Dermis blood vessel endothelial cell (primary cell): ENCODE measurements around the gene SSX4. TPM values are rescaled to one million over a fixed set of nuclear protein-coding genes. Genes with fewer than 3 reads are reported as not detected.
"Not testable (repeated sequence)": the region's sequence is repeated elsewhere in the genome, so short reads cannot be mapped to it uniquely, and the experiment has no call there.

Experiments
- DNase-seq: peaks from one replicate; pipeline ENCODE4 v3.0.0; 2010
- total RNA-seq: library from RNA; depleted of rRNA; stranded (reverse); fragments of >200 nt; gene quantifications from 2 replicates; pipeline ENCODE4 v1.2.3, GENCODE V29; 2014

Gene SSX4, protein sequence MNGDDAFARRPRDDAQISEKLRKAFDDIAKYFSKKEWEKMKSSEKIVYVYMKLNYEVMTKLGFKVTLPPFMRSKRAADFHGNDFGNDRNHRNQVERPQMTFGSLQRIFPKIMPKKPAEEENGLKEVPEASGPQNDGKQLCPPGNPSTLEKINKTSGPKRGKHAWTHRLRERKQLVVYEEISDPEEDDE
- total RNA-seq, result not detected in 2 replicates

GRCh38 chrX:48383239-48383638 is at the start of gene SSX4:
Gene SSX4 (plus strand): TSS chrX:48383539. CDS start chrX:48384054, 515 bp downstream.
- DNase-seq, result not testable (repeated sequence)

DNA sequence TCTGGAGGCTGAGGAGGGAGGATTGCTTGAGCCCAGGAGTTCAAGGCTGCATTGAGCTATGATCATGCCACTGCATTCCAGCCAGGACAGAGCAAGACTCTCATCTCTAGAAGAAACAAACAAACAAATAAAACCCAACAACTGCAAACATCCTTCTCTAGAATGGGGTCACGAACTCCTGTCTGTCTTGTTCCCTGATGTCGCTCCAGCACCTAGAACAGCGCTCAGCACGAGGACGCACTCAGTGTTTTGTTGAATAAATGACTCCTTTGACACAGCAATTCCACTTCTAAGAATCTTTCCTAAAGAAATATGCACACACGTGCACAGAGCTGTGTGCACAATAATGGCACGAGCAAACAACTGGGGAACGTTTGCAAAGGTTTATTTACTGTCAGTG is 37.3 kb upstream of the SSX4 start:
- not testable (repeated sequence) for DNase-seq

- DNase-seq, result not testable (repeated sequence)
Observed at GRCh38 chrX:48356315-48357094, 26.8 kb upstream of the SSX4 start, which contains the start of gene SSX3. Gene SSX3 (minus strand): TSS chrX:48356703. CDS start chrX:48355249, 1,454 bp downstream.

DNA sequence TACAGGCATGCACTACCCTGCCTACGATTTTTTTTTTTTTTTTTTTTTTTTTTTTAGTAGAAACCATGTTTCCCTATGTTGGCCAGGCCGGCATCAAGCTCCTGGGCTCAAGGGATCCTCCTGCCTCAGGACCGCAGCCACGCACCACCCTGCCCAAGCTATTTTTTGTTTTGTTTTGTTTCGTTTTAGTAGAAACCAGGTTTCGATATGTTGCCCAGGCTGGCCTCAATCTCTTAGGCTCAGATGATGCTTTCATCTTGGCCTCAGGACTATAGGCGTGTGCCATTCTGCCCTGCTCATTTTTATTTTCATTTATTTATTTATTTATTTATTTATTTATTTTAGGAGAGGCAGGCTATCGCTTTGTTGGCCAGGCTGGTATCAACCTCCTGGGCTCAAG is 25.7 kb upstream of the SSX4 start:
- DNase-seq, result no peak

- DNase-seq, result not testable (repeated sequence)
Observed at GRCh38 chrX:48359281-48359680, 24.1 kb upstream of the SSX4 start.

GRCh38 chrX:48367717-48368408 is 15.5 kb upstream of the SSX4 start:
- DNase-seq, result not testable (repeated sequence)

GRCh38 chrX:48370408-48370807 is 12.9 kb upstream of the SSX4 start:
- DNase-seq, result not testable (repeated sequence)

DNA sequence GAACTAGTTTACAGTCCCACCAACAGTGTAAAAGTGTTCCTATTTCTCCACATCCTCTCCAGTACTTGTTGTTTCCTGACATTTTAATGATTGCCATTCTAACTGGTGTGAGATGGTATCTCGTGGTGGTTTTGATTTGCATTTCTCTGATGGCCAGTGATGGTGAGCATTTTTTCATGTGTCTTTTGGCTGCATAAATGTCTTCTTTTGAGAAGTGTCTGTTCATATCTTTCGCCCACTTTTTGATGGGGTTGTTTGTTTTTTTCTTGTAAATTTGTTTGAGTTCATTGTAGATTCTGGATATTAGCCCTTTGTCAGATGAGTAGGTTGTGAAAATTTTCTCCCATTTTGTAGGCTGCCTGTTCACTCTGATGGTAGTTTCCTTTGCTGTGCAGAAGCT is 13.6 kb downstream of the SSX4 start:
- DNase-seq, result not testable (repeated sequence)

GRCh38 chrX:48397825-48398224 is 14.5 kb downstream of the SSX4 start:
- DNase-seq, result peak; percentile 0

DNA sequence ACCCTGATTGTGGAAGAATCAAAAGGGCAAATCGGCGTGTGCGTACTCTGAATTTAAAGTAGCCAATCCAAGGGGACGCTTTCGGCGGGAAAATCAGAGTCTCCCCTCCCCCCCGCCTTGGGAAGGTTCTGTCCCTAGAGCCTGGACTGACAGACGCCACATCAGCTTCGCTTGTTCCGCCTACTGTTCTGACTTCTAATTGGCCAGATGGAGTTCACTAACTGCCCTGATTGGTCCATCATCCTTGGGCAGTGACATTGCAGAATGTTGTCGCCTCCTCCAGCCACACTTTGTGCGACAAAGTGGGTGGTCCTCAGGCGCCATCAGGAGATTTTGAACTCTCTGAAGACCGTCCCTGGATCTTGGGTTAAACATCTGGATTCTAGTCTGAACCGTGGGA is 28.5 kb downstream of the SSX4 start, which contains the start of gene SSX4B:
SSX4B (minus strand) TSS at position 101 of the 400 bp plus-strand sequence. CDS start 588 bp downstream, outside the sequence.
- not testable (repeated sequence) for DNase-seq

GRCh38 chrX:48427027-48427716 is 43.8 kb downstream of the SSX4 start:
- DNase-seq, result not testable (repeated sequence)

DNA sequence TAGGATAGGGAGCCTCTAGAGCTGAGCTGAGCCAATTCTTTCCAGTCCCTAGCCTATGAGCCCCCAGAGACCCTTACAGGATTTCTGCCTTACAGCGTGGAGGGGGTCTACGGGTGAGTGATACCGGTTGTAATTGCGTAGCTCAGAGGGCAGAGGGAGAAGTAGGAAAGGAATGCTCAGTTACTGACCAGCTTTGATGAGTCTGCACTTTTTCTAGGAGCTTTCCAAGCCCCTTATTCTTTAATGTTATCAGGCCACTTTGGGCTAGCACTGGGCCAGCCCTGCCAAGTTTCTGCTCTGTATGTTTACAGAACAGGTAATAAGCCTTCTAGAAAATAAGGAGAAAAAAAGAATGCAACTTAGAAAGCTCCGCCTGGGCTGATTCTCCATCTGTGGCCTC is 46.3 kb downstream of the SSX4 start:
- not testable (repeated sequence) for DNase-seq

GRCh38 chrX:48430166-48430565 is 46.8 kb downstream of the SSX4 start:
- not testable (repeated sequence) for DNase-seq

DNA sequence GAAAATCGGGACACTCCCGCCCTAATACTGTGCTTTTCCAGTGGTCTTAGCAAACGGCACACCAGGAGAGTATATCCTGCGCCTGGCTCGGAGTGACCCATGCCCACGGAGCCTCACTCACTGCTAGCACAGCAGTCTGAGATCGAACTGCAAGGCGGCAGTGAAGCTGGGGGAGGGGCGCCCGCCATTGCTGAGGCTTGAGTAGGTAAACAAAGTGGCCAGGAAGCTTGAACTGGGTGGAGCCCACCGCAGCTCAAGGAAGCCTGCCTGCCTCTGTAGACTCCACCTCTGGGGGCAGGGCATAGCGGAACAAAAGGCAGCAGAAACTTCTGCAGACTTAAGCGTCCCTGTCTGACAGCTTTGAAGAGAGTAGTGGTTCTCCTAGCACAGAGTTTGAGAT is 50.4 kb downstream of the SSX4 start:
- not testable (repeated sequence) for DNase-seq

Other genes with a start within 250 kb of the SSX4 start
- gene SSX5, start 186.7 kb upstream of the SSX4 start, total RNA-seq, result not detected in 2 replicates
- not detected in 2 replicates for gene SSX1, start 128.1 kb upstream of the SSX4 start, total RNA-seq
- gene SSX3, start 26.8 kb upstream of the SSX4 start, total RNA-seq, result not detected in 2 replicates
- not detected in 2 replicates for gene SSX4B, start 28.4 kb downstream of the SSX4 start, total RNA-seq
- gene SLC38A5, start 86.7 kb downstream of the SSX4 start, total RNA-seq, result 10.6 and 24.2 TPM in 2 replicates
- 45.1 and 56.7 TPM in 2 replicates for gene FTSJ1, start 92.7 kb downstream of the SSX4 start, total RNA-seq
- 4.9 and 7.0 TPM in 2 replicates for gene PORCN, start 125.5 kb downstream of the SSX4 start, total RNA-seq
- 118 and 126 TPM in 2 replicates for gene EBP, start 138.3 kb downstream of the SSX4 start, total RNA-seq
- 7.8 and 11.6 TPM in 2 replicates for gene TBC1D25, start 156.2 kb downstream of the SSX4 start, total RNA-seq
- gene RBM3, start 190.9 kb downstream of the SSX4 start, total RNA-seq, result 121 and 148 TPM in 2 replicates
- 137 and 143 TPM in 2 replicates for gene WDR13, start 214.0 kb downstream of the SSX4 start, total RNA-seq